Neural cell (in vitro differentiated cells): Measurements from ENCODE around the gene NCK2. TPM values are rescaled to one million over a fixed set of nuclear protein-coding genes. Genes with fewer than 3 reads are reported as not detected.

Experiments used
- H2AFZ ChIP-seq: fragments of 200-600, 300-800 bp; sonication (generic), shearing (Covaris generic); 2 replicates; pipeline ENCODE4 v1.6.0; 2014; ENCODE audit warnings: low read depth, mild to moderate bottlenecking, antibody characterized with exemption, low read length, moderate library complexity
- H3F3A ChIP-seq: fragments of 200-600 bp; shearing (Covaris generic); 2 replicates; pipeline ENCODE4 v1.6.1; 2016; ENCODE audit warnings: mild to moderate bottlenecking, moderate library complexity, mixed read lengths, antibody characterized with exemption, low read length; ENCODE audit not compliant: insufficient read depth, poor library complexity, severe bottlenecking
- H3K27ac ChIP-seq: fragments of 200-600, 300-800 bp; sonication (generic), shearing (Covaris generic); 2 replicates; pipeline ENCODE4 v1.5.1; 2014; ENCODE audit warnings: mild to moderate bottlenecking, low read length, moderate library complexity
- H3K27me3 ChIP-seq: fragments of 300-800, 200-600 bp; sonication (generic), shearing (Covaris generic); 2 replicates; pipeline ENCODE4 v1.6.0; 2014; ENCODE audit warnings: mild to moderate bottlenecking, low read depth, low read length, moderate library complexity; ENCODE audit not compliant: insufficient read depth
- H3K36me3 ChIP-seq: fragments of 300-800, 200-600 bp; sonication (generic), shearing (Covaris generic); 2 replicates; pipeline ENCODE4 v1.5.1; 2014; ENCODE audit warnings: mild to moderate bottlenecking, antibody characterized with exemption, low read length, moderate library complexity; ENCODE audit not compliant: insufficient read depth
- H3K4me2 ChIP-seq: fragments of 300-800, 200-600 bp; sonication (generic), shearing (Covaris generic); 2 replicates; pipeline ENCODE4 v1.6.0; 2014; ENCODE audit warnings: mild to moderate bottlenecking, low read length
- H3K4me3 ChIP-seq: fragments of 300-800, 200-600 bp; sonication (generic), shearing (Covaris generic); 2 replicates; pipeline ENCODE4 v1.5.1; 2014; ENCODE audit warnings: mild to moderate bottlenecking, low read length, moderate library complexity
- H3K79me2 ChIP-seq: fragments of 200-600 bp; shearing (Covaris generic); replicated peaks from 2 replicates; pipeline ENCODE4 v1.6.0; 2014; ENCODE audit warnings: mild to moderate bottlenecking, low read length, moderate library complexity; ENCODE audit not compliant: insufficient read depth
- H3K9ac ChIP-seq: fragments of 300-800, 200-600 bp; sonication (generic), shearing (Covaris generic); 2 replicates; pipeline ENCODE4 v1.6.1; 2016; ENCODE audit warnings: mild to moderate bottlenecking, low read length, mixed read lengths
- H3K9me2 ChIP-seq: fragments of 200-600 bp; shearing (Covaris generic); 2 replicates; pipeline ENCODE4 v1.6.1; 2016; ENCODE audit warnings: mild to moderate bottlenecking, low read length, mixed read lengths; ENCODE audit not compliant: insufficient read depth
- H3K9me3 ChIP-seq: fragments of 200-600, 300-800 bp; sonication (generic), shearing (Covaris generic); 2 replicates; pipeline ENCODE4 v1.6.1; 2016; ENCODE audit warnings: mild to moderate bottlenecking, mixed run types, low read length, moderate library complexity, mixed read lengths
- H4K20me1 ChIP-seq: fragments of 200-600 bp; shearing (Covaris generic); 2 replicates; pipeline ENCODE4 v1.6.1; 2016; ENCODE audit warnings: mild to moderate bottlenecking, mixed run types; ENCODE audit not compliant: insufficient read depth
- EP300 ChIP-seq: fragments of 450-650 bp; conservative IDR thresholded peaks from 2 replicates; pipeline ENCODE4 v1.6.1; 2014; ENCODE audit warnings: antibody characterized with exemption, mild to moderate bottlenecking, moderate library complexity; ENCODE audit not compliant: poor library complexity, severe bottlenecking
- EZH2 ChIP-seq: fragments of 200-600, 300-800 bp; shearing (Covaris generic), sonication (generic); IDR thresholded peaks from 2 replicates; pipeline ENCODE4 v1.6.1; 2014; ENCODE audit warnings: antibody characterized with exemption, low read length, borderline replicate concordance, mild to moderate bottlenecking; ENCODE audit not compliant: insufficient read depth, poor library complexity, severe bottlenecking
- MXI1 ChIP-seq: fragments of 450-650 bp; conservative IDR thresholded peaks from 2 replicates; pipeline ENCODE4 v1.6.1; 2014; ENCODE audit warnings: antibody characterized with exemption, mild to moderate bottlenecking; ENCODE audit not compliant: poor library complexity, severe bottlenecking
- POLR2AphosphoS5 ChIP-seq: IDR thresholded peaks from 2 replicates; pipeline ENCODE4 v1.6.1; 2012
- RAD21 ChIP-seq: fragments of 450-650 bp; conservative IDR thresholded peaks from 2 replicates; pipeline ENCODE4 v1.6.1; 2014; ENCODE audit warnings: antibody characterized with exemption, mild to moderate bottlenecking, moderate library complexity
- REST ChIP-seq: IDR thresholded peaks from 2 replicates; pipeline ENCODE4 v1.6.1; 2012; ENCODE audit warnings: borderline replicate concordance
- SMC3 ChIP-seq: fragments of 450-650 bp; conservative IDR thresholded peaks from 2 replicates; pipeline ENCODE4 v1.6.1; 2014; ENCODE audit warnings: antibody characterized with exemption, mild to moderate bottlenecking, moderate library complexity; ENCODE audit not compliant: poor library complexity
- TAF1 ChIP-seq: IDR thresholded peaks from 2 replicates; pipeline ENCODE4 v1.6.1; 2012; ENCODE audit warnings: low read depth
- polyA plus RNA-seq: library from polyadenylated mRNA; depleted of rRNA; stranded (reverse); fragments of >200 nt; gene quantifications from 2 replicates; pipeline ENCODE4 v1.2.3, GENCODE V29; 2014
- TF ChIP-seq, protein P1 (sequence below): fragments of 450-650 bp; IDR thresholded peaks from 2 replicates; pipeline ENCODE4 v1.5.1; 2014; ENCODE audit warnings: antibody characterized with exemption, mild to moderate bottlenecking, moderate library complexity; ENCODE audit not compliant: poor library complexity, severe bottlenecking

NCK2 gene
- polyA plus RNA-seq, 1 donor from 2014 or later = 49.4 TPM

DNA sequence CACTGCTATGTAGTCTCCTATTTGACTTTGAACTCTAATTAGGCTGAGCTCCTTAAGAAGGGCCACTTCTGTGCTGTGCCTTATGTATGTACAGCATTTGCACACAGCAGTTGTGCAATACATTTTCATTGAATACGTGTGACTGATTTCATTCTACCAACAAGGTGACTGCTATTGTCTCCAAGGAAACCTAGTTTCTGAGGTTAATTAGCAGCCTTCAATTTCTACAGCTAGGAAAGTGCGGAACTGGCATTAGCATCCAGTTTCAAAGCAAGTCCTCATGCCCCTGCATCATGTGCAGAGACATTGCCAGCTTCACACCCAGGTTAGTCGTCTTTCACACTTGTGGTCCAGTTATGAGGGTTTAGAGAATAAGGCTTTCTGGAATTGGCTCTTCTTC, 58.6 kb downstream of the NCK2 start:
- H3K27ac ChIP-seq = peak overlapping the region; percentile 2
- no peaks in the 10 kb centered on the region for H3K27me3 ChIP-seq
- peak overlapping the region; percentile 45 for H3K4me3 ChIP-seq
- no peaks in the 10 kb centered on the region for H3F3A ChIP-seq
- no peaks in the 10 kb centered on the region for H3K36me3 ChIP-seq
- TF ChIP-seq RAD21 (no peak), EP300 (no peak)
- H4K20me1 ChIP-seq = no peaks in the 10 kb centered on the region
- no peaks in the 10 kb centered on the region for H3K9me3 ChIP-seq
- no peak overlapping the region for H2AFZ ChIP-seq
- H3K9ac ChIP-seq = no peak overlapping the region
- H3K79me2 ChIP-seq = peaks cover 64% of the 10 kb centered on the region
- H3K9me2 ChIP-seq = no peaks in the 10 kb centered on the region
- H3K4me2 ChIP-seq = peak overlapping the region; percentile 23

GRCh38 chr2:105803773-105804172, 59.1 kb downstream of the NCK2 start:
- Histone ChIP-seq H3K27me3 (no peaks in the 10 kb centered on the region), H2AFZ (no peak overlapping the region), H3K9me2 (no peaks in the 10 kb centered on the region), H3F3A (no peaks in the 10 kb centered on the region), H3K4me2 (peak overlapping the region; percentile 23), H3K9ac (no peak overlapping the region), H3K36me3 (no peaks in the 10 kb centered on the region), H3K4me3 (peak overlapping the region; percentile 45), H3K79me2 (peaks cover 64% of the 10 kb centered on the region), H3K9me3 (no peaks in the 10 kb centered on the region), H4K20me1 (no peaks in the 10 kb centered on the region), H3K27ac (peak overlapping the region; percentile 2)
- TF ChIP-seq SMC3 = no peak
- TF ChIP-seq MXI1 = no peak
- no peak for TF ChIP-seq RAD21
- TF ChIP-seq EZH2 = no peak
- no peak for TF ChIP-seq POLR2AphosphoS5
- TF ChIP-seq TAF1 = no peak
- TF ChIP-seq, protein P1, sequence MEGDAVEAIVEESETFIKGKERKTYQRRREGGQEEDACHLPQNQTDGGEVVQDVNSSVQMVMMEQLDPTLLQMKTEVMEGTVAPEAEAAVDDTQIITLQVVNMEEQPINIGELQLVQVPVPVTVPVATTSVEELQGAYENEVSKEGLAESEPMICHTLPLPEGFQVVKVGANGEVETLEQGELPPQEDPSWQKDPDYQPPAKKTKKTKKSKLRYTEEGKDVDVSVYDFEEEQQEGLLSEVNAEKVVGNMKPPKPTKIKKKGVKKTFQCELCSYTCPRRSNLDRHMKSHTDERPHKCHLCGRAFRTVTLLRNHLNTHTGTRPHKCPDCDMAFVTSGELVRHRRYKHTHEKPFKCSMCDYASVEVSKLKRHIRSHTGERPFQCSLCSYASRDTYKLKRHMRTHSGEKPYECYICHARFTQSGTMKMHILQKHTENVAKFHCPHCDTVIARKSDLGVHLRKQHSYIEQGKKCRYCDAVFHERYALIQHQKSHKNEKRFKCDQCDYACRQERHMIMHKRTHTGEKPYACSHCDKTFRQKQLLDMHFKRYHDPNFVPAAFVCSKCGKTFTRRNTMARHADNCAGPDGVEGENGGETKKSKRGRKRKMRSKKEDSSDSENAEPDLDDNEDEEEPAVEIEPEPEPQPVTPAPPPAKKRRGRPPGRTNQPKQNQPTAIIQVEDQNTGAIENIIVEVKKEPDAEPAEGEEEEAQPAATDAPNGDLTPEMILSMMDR = no peak
- no peak for TF ChIP-seq REST
- TF ChIP-seq EP300 = no peak

GRCh38 chr2:105804266-105804665, 59.6 kb downstream of the NCK2 start:
- peaks cover 64% of the 10 kb centered on the region for H3K79me2 ChIP-seq
- no peaks in the 10 kb centered on the region for H3K9me3 ChIP-seq
- no peak overlapping the region for H3K4me3 ChIP-seq
- H3K36me3 ChIP-seq = no peaks in the 10 kb centered on the region
- no peak overlapping the region for H3K4me2 ChIP-seq
- no peaks in the 10 kb centered on the region for H4K20me1 ChIP-seq
- TF ChIP-seq MXI1 = no peak
- no peak for TF ChIP-seq EZH2
- TF ChIP-seq SMC3 = no peak
- no peak for TF ChIP-seq POLR2AphosphoS5
- TF ChIP-seq EP300 = no peak
- TF ChIP-seq, protein P1 = no peak
- TF ChIP-seq RAD21 = no peak
- no peak for TF ChIP-seq TAF1
- TF ChIP-seq REST = no peak
- H3F3A ChIP-seq = no peaks in the 10 kb centered on the region
- peak overlapping the region; percentile 2 for H3K27ac ChIP-seq
- H3K9me2 ChIP-seq = no peaks in the 10 kb centered on the region
- H3K9ac ChIP-seq = no peak overlapping the region
- no peak overlapping the region for H2AFZ ChIP-seq
- no peaks in the 10 kb centered on the region for H3K27me3 ChIP-seq
